Chondrocyte (in vitro differentiated cells): ENCODE data around the gene MYO16. TPM values are rescaled to one million over a fixed set of nuclear protein-coding genes. Genes with fewer than 3 reads are reported as not detected.

ENCODE experiments used
- DNase-seq: peaks from one replicate; pipeline ENCODE4 v3.0.0; 2021; ENCODE audit warnings: mixed read lengths, low spot score
- H3K27ac Mint-ChIP-seq: one replicate; pipeline ENCODE4 v1.8.0; 2021; ENCODE audit warnings: mild to moderate bottlenecking, moderate library complexity, mixed read lengths; ENCODE audit not compliant: unreplicated experiment
- H3K27me3 Mint-ChIP-seq: 2 replicates; pipeline ENCODE4 v1.8.0; 2021; ENCODE audit warnings: low read depth, mixed read lengths
- H3K36me3 Mint-ChIP-seq: 2 replicates; pipeline ENCODE4 v1.8.0; 2021; ENCODE audit warnings: low read depth, mixed read lengths
- H3K4me1 Mint-ChIP-seq: 2 replicates; pipeline ENCODE4 v1.8.0; 2021; ENCODE audit warnings: low read depth, mild to moderate bottlenecking, mixed read lengths
- H3K4me3 Mint-ChIP-seq: one replicate; pipeline ENCODE4 v1.8.0; 2021; ENCODE audit warnings: mild to moderate bottlenecking, moderate library complexity, mixed read lengths; ENCODE audit not compliant: unreplicated experiment
- H3K9me3 Mint-ChIP-seq: 2 replicates; pipeline ENCODE4 v1.8.0; 2021; ENCODE audit warnings: low read depth, mixed read lengths
- total RNA-seq: library from RNA; stranded (reverse); gene quantifications from 3 replicates; pipeline ENCODE4 v1.2.1, GENCODE V29; 2021
- TF ChIP-seq, protein P1 (sequence below): fragments of 200-600 bp; sonication (generic); IDR thresholded peaks from 2 replicates; pipeline ENCODE4 v1.5.0; 2021; ENCODE audit warnings: antibody characterized with exemption, mild to moderate bottlenecking, moderate library complexity

MYO16 gene
- total RNA-seq, 1 donor from 2014 or later: 0.12 TPM

DNA sequence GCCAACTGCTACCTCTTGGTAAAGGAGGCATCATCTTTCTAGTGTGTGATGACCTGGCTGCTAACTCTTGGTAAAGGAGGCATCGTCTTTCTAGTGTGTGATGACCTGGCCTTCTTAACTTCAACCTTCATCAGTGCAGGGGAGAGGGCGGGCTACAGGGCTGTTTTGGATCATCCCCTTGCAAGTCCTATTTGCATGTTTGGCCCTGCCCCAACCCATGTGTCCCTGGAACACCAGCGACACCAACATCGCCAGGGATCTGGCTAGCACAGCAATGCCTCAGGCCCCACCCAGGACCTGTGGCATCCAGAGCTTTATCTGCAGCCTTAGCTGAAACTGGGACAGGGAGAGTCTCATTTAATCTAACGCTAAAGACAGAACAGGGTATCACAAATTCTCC, 492.4 kb downstream of the MYO16 start:
- TF ChIP-seq, protein P1, sequence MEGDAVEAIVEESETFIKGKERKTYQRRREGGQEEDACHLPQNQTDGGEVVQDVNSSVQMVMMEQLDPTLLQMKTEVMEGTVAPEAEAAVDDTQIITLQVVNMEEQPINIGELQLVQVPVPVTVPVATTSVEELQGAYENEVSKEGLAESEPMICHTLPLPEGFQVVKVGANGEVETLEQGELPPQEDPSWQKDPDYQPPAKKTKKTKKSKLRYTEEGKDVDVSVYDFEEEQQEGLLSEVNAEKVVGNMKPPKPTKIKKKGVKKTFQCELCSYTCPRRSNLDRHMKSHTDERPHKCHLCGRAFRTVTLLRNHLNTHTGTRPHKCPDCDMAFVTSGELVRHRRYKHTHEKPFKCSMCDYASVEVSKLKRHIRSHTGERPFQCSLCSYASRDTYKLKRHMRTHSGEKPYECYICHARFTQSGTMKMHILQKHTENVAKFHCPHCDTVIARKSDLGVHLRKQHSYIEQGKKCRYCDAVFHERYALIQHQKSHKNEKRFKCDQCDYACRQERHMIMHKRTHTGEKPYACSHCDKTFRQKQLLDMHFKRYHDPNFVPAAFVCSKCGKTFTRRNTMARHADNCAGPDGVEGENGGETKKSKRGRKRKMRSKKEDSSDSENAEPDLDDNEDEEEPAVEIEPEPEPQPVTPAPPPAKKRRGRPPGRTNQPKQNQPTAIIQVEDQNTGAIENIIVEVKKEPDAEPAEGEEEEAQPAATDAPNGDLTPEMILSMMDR: no peak
- Mint-ChIP-seq H3K36me3 (no peaks in the 10 kb centered on the region), H3K4me3 (no peak overlapping the region), H3K27me3 (no peaks in the 10 kb centered on the region), H3K9me3 (no peaks in the 10 kb centered on the region), H3K27ac (no peak overlapping the region), H3K4me1 (peaks cover 20% of the 10 kb centered on the region)
- no peak for DNase-seq

DNA sequence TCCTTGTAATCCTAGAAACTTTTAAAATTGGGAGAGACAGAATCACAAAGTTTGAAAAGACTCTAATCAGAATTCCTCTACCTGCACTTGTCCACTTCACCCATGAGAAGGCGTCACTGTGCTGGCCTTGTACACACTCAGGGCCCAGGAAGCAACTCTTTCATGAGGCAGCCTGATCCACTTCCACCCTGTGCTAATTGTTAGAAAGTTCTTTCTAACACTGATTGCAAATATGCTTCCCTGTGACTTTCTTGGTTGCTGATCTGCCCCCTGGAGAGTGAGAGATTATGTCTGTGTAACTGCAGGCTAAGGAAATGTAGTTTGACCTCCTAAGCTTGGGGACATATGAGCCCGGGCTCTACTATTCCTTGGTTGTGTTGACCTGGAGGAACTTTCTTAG, 494.6 kb downstream of the MYO16 start:
- no peaks in the 10 kb centered on the region for H3K36me3 Mint-ChIP-seq
- peaks cover 20% of the 10 kb centered on the region for H3K4me1 Mint-ChIP-seq
- no peaks in the 10 kb centered on the region for H3K9me3 Mint-ChIP-seq
- H3K4me3 Mint-ChIP-seq: no peak overlapping the region
- H3K27me3 Mint-ChIP-seq: no peaks in the 10 kb centered on the region
- no peak overlapping the region for H3K27ac Mint-ChIP-seq
- no peak for DNase-seq
- TF ChIP-seq, protein P1: peak; percentile 41

GRCh38 chr13:109126178-109126577, 496.8 kb downstream of the MYO16 start:
- Mint-ChIP-seq H3K36me3 (no peaks in the 10 kb centered on the region), H3K27ac (no peak overlapping the region), H3K27me3 (no peaks in the 10 kb centered on the region), H3K9me3 (no peaks in the 10 kb centered on the region), H3K4me1 (peaks cover 14% of the 10 kb centered on the region), H3K4me3 (no peak overlapping the region)
- TF ChIP-seq, protein P1: no peak
- DNase-seq: no peak

- no peaks in the 10 kb centered on the region for H3K36me3 Mint-ChIP-seq
- H3K27me3 Mint-ChIP-seq: no peaks in the 10 kb centered on the region
- TF ChIP-seq, protein P1: no peak
- DNase-seq: no peak
- no peak overlapping the region for H3K27ac Mint-ChIP-seq
- no peaks in the 10 kb centered on the region for H3K9me3 Mint-ChIP-seq
- H3K4me1 Mint-ChIP-seq: peaks cover 22% of the 10 kb centered on the region
- H3K4me3 Mint-ChIP-seq: no peak overlapping the region
Observed at GRCh38 chr13:109126891-109127641, 497.7 kb downstream of the MYO16 start.

DNA sequence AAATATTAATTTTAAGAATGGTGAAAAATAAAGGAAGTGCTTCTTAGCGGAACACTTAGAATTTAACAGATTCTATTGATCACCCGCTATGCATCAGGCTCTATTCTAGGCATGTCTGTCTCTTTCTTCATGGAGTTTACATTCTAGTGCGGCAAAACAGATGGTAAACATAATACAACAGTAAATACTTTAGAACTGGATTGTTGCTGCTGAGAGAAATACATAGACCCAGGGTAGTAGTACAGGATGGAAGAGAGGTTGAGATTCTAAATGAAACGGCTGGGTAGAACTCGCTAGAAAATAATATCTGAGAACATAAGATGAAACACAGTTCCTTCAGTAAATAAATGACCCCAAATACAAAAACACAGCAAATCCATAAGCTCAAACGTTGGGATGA, 498.7 kb downstream of the MYO16 start:
- H3K27ac Mint-ChIP-seq: no peak overlapping the region
- H3K9me3 Mint-ChIP-seq: no peaks in the 10 kb centered on the region

More for the DNA sequence above, 498.7 kb downstream of the MYO16 start:
- H3K27me3 Mint-ChIP-seq: no peaks in the 10 kb centered on the region
- peaks cover 31% of the 10 kb centered on the region for H3K4me1 Mint-ChIP-seq
- TF ChIP-seq, protein P1: no peak
- no peak overlapping the region for H3K4me3 Mint-ChIP-seq
- DNase-seq: no peak
- no peaks in the 10 kb centered on the region for H3K36me3 Mint-ChIP-seq
